Right ventricle myocardium superior (tissue), 1 donor: ENCODE data around the gene SORT1. TPM values are rescaled to one million over a fixed set of nuclear protein-coding genes. Genes with fewer than 3 reads are reported as not detected.

Experiments
- ATAC-seq: fragments of 200-7000 bp; cut with Tn5 transposase; one replicate; pipeline ENCODE4 v1.9.1; 2020; ENCODE audit warnings: mild to moderate bottlenecking; ENCODE audit not compliant: poor library complexity
- DNase-seq: peaks from one replicate; pipeline ENCODE4 v3.0.0-alpha.2; 2020
- intact Hi-C: fragments of 100-400 bp; cut with DNase I; formaldehyde crosslinking; loops from one replicate; pipeline ENCODE4 v1.11.2; 2022
- total RNA-seq: library from RNA; stranded (reverse); fragmentation: NEBNext Ultra II Directional; extraction: Animal tissue kit (Norgen Biotek cat#: 25700); gene quantifications from one replicate; pipeline ENCODE4 v1.2.1, GENCODE V29; 2021
- donor health status: DM: no; HTN: yes; CAD: no; lungs with severe emphysema.

SORT1 gene
- total RNA-seq, 1 donor from 2014 or later = 127 TPM

DNA sequence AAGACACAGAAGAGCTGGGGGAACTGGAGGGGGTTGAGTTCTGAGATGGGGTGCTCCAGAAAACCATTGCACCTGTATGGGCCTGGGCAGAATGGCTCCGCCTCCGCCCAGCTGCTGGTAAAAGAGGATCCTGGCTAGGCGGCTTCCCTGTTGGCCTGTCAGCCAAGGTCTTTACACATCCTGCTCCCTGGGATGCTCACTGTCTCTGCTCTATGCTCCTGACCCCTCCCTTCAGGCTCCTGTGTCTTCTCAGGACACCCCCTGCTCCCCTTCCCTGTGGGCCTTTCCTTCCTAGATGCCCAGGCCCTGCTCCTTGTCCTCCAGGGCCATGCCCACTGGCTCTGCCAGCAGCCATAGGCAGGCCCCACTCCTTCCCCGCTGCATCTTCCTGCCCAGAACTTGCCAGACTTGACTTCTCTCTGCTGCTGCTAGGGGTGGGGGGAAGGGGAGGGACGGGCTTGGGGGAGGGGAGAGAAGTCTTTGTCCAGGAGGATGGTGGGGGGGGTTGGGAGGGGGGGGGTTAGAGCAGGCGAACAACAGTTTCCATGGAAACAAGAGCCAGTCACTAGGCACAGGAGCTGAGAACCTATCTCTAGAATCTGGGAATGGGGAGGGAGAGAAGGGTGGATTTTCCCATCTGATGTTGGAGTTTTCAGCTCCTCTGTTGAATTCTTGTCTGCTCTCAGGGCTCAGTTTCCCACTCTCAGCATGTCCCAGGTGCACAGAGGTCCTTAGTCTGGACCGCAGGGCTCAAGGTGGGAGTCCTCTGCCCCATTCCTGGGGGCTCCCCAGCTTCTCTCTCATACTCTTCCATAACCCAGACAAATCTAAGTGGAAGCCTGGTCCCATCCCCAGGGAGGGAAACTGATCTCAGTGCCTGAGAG is 137.8 kb downstream of the SORT1 start:
- DNase-seq (no peak), ATAC-seq (no peak)
- intact Hi-C loops = loop anchor here (5.0 kb wide), 1 partner anchor 142 kb away; no protein-coding TSS in a partner anchor

Other genes starting within 250 kb of the SORT1 start
- gene SARS1, start 184.0 kb downstream of the SORT1 start, total RNA-seq = 92.8 TPM
- 6.3 TPM for gene CELSR2, start 148.4 kb downstream of the SORT1 start, total RNA-seq
- 0.73 TPM for gene PSRC1, start 114.8 kb downstream of the SORT1 start, total RNA-seq
- 0.73 TPM for gene MYBPHL, start 90.9 kb downstream of the SORT1 start, total RNA-seq
- 56.8 TPM for gene PSMA5, start 28.5 kb upstream of the SORT1 start, total RNA-seq
- 28.9 TPM for gene SYPL2, start 68.6 kb upstream of the SORT1 start, total RNA-seq
- 2.4 TPM for gene ATXN7L2, start 86.0 kb upstream of the SORT1 start, total RNA-seq
- gene CYB561D1, start 96.2 kb upstream of the SORT1 start, total RNA-seq = 5.3 TPM
- 19.3 TPM for gene AMIGO1, start 111.8 kb upstream of the SORT1 start, total RNA-seq
- 0.32 TPM for gene GPR61, start 142.0 kb upstream of the SORT1 start, total RNA-seq
- 2.4 TPM for gene GNAI3, start 150.7 kb upstream of the SORT1 start, total RNA-seq
- not detected for gene GNAT2, start 221.7 kb upstream of the SORT1 start, total RNA-seq
- gene AMPD2, start 221.9 kb upstream of the SORT1 start, total RNA-seq = 11.5 TPM